GM12875 (cell line): ENCODE measurements around the gene MFAP3.

ENCODE experiments used
- H3K4me3 ChIP-seq: one replicate; pipeline ENCODE4 v1.5.1; 2011; ENCODE audit warnings: low read depth, low read length, control low read depth
- TF ChIP-seq, protein P1 (sequence below): IDR thresholded peaks from 2 replicates; pipeline ENCODE4 v1.5.1; 2011; ENCODE audit warnings: low read depth, mild to moderate bottlenecking, control low read depth, inconsistent platforms, low read length, moderate library complexity, borderline replicate concordance; ENCODE audit not compliant: insufficient read depth

The MFAP3 gene

DNA sequence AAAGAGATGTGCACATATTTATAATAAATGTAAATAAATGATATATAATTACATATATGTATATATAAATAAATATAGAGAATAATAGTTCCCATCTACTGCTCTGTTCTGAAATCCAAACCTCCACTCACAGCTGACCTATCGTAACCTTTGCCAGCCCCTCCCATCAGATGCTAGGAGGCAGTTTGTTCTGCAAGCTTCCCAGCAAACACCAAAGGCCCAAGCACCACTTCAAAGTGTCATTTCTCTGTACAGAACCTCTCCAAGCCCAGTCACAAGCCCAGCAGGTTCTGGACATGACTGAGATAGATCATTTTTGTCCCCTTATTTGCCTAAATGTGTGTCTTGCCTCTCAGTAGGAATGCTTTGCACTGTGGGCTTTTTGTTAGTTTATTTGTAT, 62.4 kb downstream of the MFAP3 start:
- TF ChIP-seq, protein P1, sequence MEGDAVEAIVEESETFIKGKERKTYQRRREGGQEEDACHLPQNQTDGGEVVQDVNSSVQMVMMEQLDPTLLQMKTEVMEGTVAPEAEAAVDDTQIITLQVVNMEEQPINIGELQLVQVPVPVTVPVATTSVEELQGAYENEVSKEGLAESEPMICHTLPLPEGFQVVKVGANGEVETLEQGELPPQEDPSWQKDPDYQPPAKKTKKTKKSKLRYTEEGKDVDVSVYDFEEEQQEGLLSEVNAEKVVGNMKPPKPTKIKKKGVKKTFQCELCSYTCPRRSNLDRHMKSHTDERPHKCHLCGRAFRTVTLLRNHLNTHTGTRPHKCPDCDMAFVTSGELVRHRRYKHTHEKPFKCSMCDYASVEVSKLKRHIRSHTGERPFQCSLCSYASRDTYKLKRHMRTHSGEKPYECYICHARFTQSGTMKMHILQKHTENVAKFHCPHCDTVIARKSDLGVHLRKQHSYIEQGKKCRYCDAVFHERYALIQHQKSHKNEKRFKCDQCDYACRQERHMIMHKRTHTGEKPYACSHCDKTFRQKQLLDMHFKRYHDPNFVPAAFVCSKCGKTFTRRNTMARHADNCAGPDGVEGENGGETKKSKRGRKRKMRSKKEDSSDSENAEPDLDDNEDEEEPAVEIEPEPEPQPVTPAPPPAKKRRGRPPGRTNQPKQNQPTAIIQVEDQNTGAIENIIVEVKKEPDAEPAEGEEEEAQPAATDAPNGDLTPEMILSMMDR: no peak
- no peak overlapping the region for H3K4me3 ChIP-seq

DNA sequence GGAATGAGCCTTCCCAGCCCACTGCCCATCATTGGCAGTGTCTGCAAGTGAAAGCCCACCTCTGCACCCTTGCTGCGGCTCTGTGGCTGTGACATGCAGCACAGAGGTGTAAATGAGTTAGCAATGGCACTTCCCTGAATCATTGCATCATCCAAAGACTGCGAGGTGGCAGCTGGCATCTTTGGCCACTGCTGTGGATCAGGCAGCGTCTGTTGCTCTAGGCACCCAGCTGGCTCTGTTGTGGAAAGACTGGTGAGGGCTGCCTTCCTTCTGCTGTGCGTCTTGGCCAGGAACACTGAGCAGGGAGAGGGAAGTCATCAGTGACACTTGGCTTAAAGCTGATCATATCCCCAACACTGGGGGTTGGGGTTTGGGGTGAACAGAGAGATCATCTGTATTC, 64.5 kb downstream of the MFAP3 start:
- TF ChIP-seq, protein P1: no peak
- no peak overlapping the region for H3K4me3 ChIP-seq
